ENCODE measurements around the gene ITGB5.

Gene ITGB5

GRCh38 chr3:124848300-124848699, 38.9 kb downstream of the ITGB5 start:
- TF ChIP-seq FOXP2 (optimal IDR thresholded peaks at IDR 0.05; ENCODE audit: borderline replicate concordance, extremely low read depth, extremely low read length, insufficient read depth) (no peak), SIN3A (IDR thresholded peaks at IDR 0.05; ENCODE audit: borderline replicate concordance, insufficient read depth, low read length) (no peak), TAF1 (IDR thresholded peaks at IDR 0.05; ENCODE audit: borderline replicate concordance, insufficient read depth, low read length) (no peak), REST (IDR thresholded peaks at IDR 0.05; ENCODE audit: insufficient read depth in 1 of 2, low read depth in 2 of 2, low read length in 2 of 2) (no peak), POLR2AphosphoS5 (IDR thresholded peaks at IDR 0.05; ENCODE audit: low read depth, low read length) (no peak)

- no peak for TF ChIP-seq REST (IDR thresholded peaks at IDR 0.05; ENCODE audit: insufficient read depth in 1 of 2, low read depth in 2 of 2, low read length in 2 of 2)
- TF ChIP-seq FOXP2 (optimal IDR thresholded peaks at IDR 0.05; ENCODE audit: borderline replicate concordance, extremely low read depth, extremely low read length, insufficient read depth), result no peak
- TF ChIP-seq TAF1 (IDR thresholded peaks at IDR 0.05; ENCODE audit: borderline replicate concordance, insufficient read depth, low read length), result no peak
- TF ChIP-seq SIN3A (IDR thresholded peaks at IDR 0.05; ENCODE audit: borderline replicate concordance, insufficient read depth, low read length), result no peak
These were observed 39.3 kb downstream of the ITGB5 start for GRCh38 chr3:124847863-124848262.

- TF ChIP-seq REST (IDR thresholded peaks at IDR 0.05; ENCODE audit: insufficient read depth in 1 of 2, low read depth in 2 of 2, low read length in 2 of 2) (no peak), TAF1 (IDR thresholded peaks at IDR 0.05; ENCODE audit: borderline replicate concordance, insufficient read depth, low read length) (no peak), POLR2AphosphoS5 (IDR thresholded peaks at IDR 0.05; ENCODE audit: low read depth, low read length) (no peak)
These were observed 40.1 kb downstream of the ITGB5 start for GRCh38 chr3:124847051-124847450.

GRCh38 chr3:124846189-124846588, 41.0 kb downstream of the ITGB5 start:
- TF ChIP-seq TAF1 (IDR thresholded peaks at IDR 0.05; ENCODE audit: borderline replicate concordance, insufficient read depth, low read length), result no peak
- no peak for TF ChIP-seq SIN3A (IDR thresholded peaks at IDR 0.05; ENCODE audit: borderline replicate concordance, insufficient read depth, low read length)
- TF ChIP-seq FOXP2 (optimal IDR thresholded peaks at IDR 0.05; ENCODE audit: borderline replicate concordance, extremely low read depth, extremely low read length, insufficient read depth), result no peak
- TF ChIP-seq REST (IDR thresholded peaks at IDR 0.05; ENCODE audit: insufficient read depth in 1 of 2, low read depth in 2 of 2, low read length in 2 of 2), result no peak
- TF ChIP-seq POLR2AphosphoS5 (IDR thresholded peaks at IDR 0.05; ENCODE audit: low read depth, low read length), result no peak

DNA sequence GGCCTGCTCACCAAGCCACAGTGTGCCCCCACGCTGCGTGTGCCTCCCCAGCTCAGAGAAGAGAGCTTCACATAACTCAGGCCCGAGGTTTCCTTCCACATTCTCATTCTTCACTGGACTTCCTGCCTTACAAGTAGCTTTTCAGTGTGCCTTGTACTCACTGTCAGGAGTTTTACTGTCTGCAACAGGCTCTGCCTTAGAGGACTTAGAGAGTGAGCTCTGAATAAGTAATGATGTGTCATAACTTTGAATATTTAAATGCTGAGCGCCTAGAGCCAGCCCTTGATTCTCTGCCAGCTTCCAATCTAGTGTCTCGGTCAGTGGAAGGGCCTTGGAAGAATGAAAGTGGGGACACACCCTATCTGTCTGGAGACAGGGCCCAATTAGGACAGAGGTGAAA, 41.8 kb downstream of the ITGB5 start:
- TF ChIP-seq POLR2AphosphoS5 (IDR thresholded peaks at IDR 0.05; ENCODE audit: low read depth, low read length) (peak; percentile 25; the same call in 1 of the 2 replicates), SIN3A (IDR thresholded peaks at IDR 0.05; ENCODE audit: borderline replicate concordance, insufficient read depth, low read length) (no peak)

Data from PFSK-1 (cell line).